Memory B cell (primary cell): ENCODE data around the gene CD200R1L.

ENCODE experiments used
- ATAC-seq: fragments of 150-1000 bp; cut with Tn5 transposase; 2 replicates; pipeline ENCODE4 v1.10.0; 2021; ENCODE audit warnings: low read depth, mild to moderate bottlenecking, moderate library complexity
- DNase-seq, 2 donors: peaks; one replicate each; pipeline ENCODE4 v3.0.0; 2022; ENCODE audit warnings: low spot score in 2 of 2
- H3K27ac Mint-ChIP-seq: one replicate; pipeline ENCODE4 v1.8.0; 2022; ENCODE audit warnings: mild to moderate bottlenecking, moderate library complexity, mixed read lengths
- H3K27me3 Mint-ChIP-seq: one replicate; pipeline ENCODE4 v1.8.0; 2022; ENCODE audit warnings: mixed read lengths
- H3K36me3 Mint-ChIP-seq: one replicate; pipeline ENCODE4 v1.8.0; 2022; ENCODE audit warnings: mild to moderate bottlenecking, mixed read lengths
- H3K4me1 Mint-ChIP-seq: one replicate; pipeline ENCODE4 v1.8.0; 2022; ENCODE audit warnings: mixed read lengths
- H3K4me3 Mint-ChIP-seq: one replicate; pipeline ENCODE4 v1.8.0; 2022; ENCODE audit warnings: mild to moderate bottlenecking, moderate library complexity, mixed read lengths
- H3K9me3 Mint-ChIP-seq: one replicate; pipeline ENCODE4 v1.8.0; 2022; ENCODE audit warnings: mixed read lengths

Gene CD200R1L

DNA sequence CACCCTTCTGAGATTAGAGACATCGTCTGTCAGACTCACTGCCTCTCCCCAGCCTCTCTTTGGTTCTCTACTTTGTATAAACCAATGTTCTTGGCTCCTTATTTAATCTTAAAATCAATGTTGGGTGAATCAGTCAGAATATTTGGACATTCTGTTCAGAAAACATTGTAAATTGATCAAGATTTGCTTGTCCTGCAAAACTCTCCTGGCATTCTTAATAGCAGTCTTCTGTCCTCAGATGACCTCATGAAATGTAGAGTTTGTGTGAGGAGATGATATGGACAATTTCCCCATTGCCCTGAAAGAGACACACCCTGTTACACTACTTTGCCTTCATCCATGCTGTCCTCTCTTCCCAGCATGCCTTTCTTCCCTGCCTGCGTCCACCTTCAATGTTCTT lies 33.6 kb downstream of the CD200R1L start:
- no peak for ATAC-seq
- no peak for DNase-seq
- H3K4me3 Mint-ChIP-seq = peak overlapping the region; percentile 33
- H3K36me3 Mint-ChIP-seq = no peaks in the 10 kb centered on the region
- peaks cover 20% of the 10 kb centered on the region for H3K4me1 Mint-ChIP-seq
- peak overlapping the region; percentile 81 for H3K27ac Mint-ChIP-seq
- no peaks in the 10 kb centered on the region for H3K27me3 Mint-ChIP-seq
- H3K9me3 Mint-ChIP-seq = peaks cover 4% of the 10 kb centered on the region

DNA sequence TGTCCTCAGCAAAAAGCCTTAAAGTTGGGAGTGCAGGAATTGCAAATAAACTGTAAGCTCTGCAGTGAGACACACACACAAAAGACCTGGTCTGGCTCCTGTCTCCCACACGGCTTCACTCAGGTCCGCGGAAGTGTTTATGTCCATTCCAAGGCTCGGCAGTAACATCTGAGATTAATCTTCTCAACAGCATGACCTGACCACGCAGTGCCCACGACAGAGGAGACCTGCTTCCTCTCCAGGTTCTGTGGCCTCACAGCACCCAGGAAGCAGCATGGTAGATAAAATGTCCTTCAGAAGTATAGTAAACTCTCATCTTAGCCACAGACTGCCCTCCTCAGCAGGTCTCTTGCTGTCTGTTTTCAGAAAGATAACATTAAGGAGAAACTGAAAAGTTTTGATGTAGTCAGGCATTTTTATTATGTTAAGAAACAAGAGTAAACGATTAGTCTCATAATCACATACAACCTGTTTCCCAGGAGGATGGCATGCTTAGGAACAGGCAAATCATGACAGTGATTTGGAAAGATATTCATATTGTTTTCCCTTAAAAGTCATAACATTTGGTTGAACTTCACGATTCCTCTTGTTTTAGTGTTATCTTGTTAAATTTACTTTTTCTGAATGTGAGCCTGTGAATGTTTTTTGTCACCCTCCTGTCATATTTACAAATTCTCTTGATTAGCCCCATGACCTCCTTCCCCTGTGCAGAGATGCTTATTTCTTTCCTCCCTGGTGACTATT lies 34.6 kb downstream of the CD200R1L start:
- H3K9me3 Mint-ChIP-seq = peaks cover 4% of the 10 kb centered on the region
- peak overlapping the region; percentile 2 for H3K27ac Mint-ChIP-seq
- no peaks in the 10 kb centered on the region for H3K27me3 Mint-ChIP-seq
- H3K4me1 Mint-ChIP-seq = peaks cover 17% of the 10 kb centered on the region
- no peaks in the 10 kb centered on the region for H3K36me3 Mint-ChIP-seq
- ATAC-seq = no peak
- no peak for DNase-seq
- H3K4me3 Mint-ChIP-seq = no peak overlapping the region

DNA sequence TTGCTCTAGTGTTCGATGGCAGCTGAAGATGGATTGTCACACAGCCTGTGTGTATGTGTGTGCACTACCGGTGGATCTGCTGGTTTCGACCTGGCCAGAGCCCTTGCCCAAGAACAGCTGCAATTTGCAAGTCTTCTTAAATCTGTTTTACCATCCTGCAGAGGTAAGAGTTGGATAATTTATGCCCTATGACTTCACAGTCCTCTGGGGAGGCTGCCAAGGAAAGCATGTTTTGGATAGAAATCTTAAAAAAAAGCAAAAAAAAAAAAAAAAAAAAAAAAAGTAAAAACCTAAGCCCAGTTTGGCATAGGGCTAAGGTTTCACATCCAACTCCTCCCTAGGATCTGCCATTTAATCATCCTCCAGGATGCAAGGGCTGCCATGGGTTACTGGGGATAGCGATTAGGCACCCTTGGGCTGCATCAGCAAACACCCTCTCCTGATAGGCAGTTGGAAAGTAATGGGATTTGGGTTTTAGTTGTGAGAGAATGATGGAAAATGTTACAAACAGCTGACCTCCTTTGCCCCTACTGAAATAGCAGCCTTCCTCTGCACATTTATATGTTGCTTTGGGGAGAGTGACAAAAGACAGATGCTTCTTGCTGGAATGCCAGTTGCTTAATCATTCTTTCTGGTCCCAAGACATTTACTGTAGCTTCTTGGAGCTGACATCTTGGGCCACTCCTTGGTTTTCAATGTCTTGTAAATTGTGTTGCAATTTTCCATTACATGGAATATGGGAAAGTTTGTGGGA lies 35.4 kb downstream of the CD200R1L start:
- DNase-seq (no peak), ATAC-seq (no peak)
- Mint-ChIP-seq H3K4me1 (peaks cover 17% of the 10 kb centered on the region), H3K36me3 (no peaks in the 10 kb centered on the region), H3K27me3 (no peaks in the 10 kb centered on the region), H3K4me3 (no peak overlapping the region), H3K9me3 (peaks cover 3% of the 10 kb centered on the region), H3K27ac (no peak overlapping the region)

DNA sequence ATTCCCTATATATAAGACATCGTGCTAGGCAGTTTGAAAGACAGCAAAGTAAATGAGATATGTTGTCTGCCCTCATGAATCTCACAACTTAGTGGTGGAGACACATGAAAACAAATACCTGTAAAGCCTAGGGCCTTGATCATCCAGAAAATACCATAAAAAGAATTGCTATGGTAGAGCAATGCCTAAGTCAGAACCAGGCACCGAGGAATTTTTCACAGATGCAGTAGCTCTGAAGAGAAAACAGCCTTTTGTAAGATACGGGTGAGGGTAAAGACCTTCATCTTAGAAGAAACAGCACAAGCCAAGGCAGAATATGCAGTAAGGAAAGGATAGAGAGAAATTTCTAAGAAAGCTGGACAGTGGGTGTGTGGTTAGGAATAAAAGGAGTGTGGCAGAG lies 36.1 kb downstream of the CD200R1L start:
- no peak overlapping the region for H3K4me3 Mint-ChIP-seq
- ATAC-seq = no peak
- H3K9me3 Mint-ChIP-seq = peaks cover 2% of the 10 kb centered on the region
- H3K36me3 Mint-ChIP-seq = no peaks in the 10 kb centered on the region
- H3K4me1 Mint-ChIP-seq = peaks cover 17% of the 10 kb centered on the region
- H3K27me3 Mint-ChIP-seq = no peaks in the 10 kb centered on the region
- no peak overlapping the region for H3K27ac Mint-ChIP-seq
- no peak for DNase-seq

DNA sequence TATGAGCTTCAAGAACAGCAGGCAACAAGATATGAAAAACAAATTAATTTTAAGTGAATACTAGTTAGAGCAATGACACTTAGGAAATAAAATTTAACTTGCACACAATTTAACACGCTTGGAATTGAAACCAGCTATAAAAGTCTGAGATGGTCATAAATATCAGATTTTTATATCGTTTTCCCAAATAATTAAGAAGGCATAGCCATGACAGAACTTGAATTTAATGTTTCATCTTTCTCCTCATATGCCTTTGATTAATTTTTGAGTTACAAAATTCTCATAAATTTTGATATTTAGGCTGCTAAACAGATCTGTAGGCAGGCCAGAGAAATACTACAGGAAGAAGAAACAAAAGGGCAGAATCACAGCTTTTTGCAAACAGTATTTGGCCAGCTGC lies 38.5 kb downstream of the CD200R1L start:
- H3K27me3 Mint-ChIP-seq = no peaks in the 10 kb centered on the region
- H3K27ac Mint-ChIP-seq = no peak overlapping the region
- H3K9me3 Mint-ChIP-seq = peaks cover 3% of the 10 kb centered on the region
- H3K4me3 Mint-ChIP-seq = no peak overlapping the region
- DNase-seq (no peak), ATAC-seq (no peak)
- H3K36me3 Mint-ChIP-seq = no peaks in the 10 kb centered on the region
- peaks cover 10% of the 10 kb centered on the region for H3K4me1 Mint-ChIP-seq

DNA sequence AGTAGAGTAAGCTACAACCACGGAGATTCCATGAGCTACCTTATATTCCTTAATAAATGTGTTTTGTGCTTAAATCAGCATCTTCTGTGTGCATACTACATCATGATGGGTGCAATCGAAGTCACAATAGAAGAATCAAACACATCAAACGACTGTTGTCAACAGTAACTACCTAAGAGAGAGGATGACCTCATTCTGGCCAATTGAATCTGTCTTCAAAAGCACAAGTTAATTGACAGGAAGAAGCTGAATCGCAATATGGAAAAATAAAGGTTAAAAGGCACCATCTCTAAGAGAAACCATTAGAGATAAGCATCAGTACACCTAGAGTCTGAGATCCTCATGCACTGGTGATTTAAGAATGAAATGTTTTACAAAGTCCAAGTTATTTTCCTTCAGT lies 39.0 kb downstream of the CD200R1L start:
- Mint-ChIP-seq H3K36me3 (no peaks in the 10 kb centered on the region), H3K4me3 (no peak overlapping the region), H3K27me3 (no peaks in the 10 kb centered on the region), H3K9me3 (peaks cover 3% of the 10 kb centered on the region), H3K27ac (no peak overlapping the region), H3K4me1 (peaks cover 8% of the 10 kb centered on the region)
- DNase-seq = no peak
- no peak for ATAC-seq

DNA sequence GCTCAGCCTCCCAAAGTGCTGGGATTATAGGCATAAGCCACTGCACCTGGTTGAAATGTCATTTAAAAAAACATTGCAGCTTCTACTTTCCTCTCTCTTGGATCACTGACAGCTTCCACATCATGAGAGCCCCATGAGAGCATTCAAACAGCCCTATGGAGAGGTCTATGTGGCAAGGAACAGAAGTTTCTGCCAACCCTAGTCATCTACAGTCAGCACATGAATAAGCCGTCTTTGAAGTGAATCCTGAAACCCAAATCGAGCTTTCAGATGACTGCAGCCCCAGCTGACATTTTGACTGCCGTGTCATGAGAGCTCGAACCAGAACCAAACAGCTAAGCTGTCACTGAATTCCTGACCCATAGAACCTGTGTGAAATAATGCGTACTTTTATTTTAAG lies 39.8 kb downstream of the CD200R1L start:
- no peak for DNase-seq
- Mint-ChIP-seq H3K36me3 (no peaks in the 10 kb centered on the region), H3K9me3 (peaks cover 3% of the 10 kb centered on the region), H3K4me3 (no peak overlapping the region), H3K4me1 (peaks cover 7% of the 10 kb centered on the region), H3K27ac (no peak overlapping the region), H3K27me3 (no peaks in the 10 kb centered on the region)
- ATAC-seq = no peak

DNA sequence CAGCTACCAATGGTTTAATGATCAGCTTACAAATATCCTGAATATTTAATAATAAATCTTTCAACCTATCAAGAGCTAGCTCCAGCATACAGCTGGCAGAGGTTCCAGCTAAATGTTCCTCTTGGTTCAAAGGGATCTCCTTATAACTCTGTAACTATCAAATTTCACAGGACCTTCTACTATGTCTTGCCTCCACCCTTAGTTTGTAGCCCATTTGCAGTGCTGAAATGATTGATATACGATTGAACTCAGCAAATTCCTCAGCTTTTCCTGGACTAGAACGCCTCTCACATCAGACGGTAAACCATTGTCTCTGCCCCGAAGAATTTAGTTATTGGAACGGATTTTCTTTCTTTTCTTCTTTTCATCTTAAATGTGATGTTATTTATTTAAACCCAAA lies 41.5 kb downstream of the CD200R1L start:
- no peaks in the 10 kb centered on the region for H3K27me3 Mint-ChIP-seq
- H3K27ac Mint-ChIP-seq = no peak overlapping the region
- ATAC-seq (no peak), DNase-seq (no peak)
- no peak overlapping the region for H3K4me3 Mint-ChIP-seq
- peaks cover 3% of the 10 kb centered on the region for H3K9me3 Mint-ChIP-seq
- H3K36me3 Mint-ChIP-seq = no peaks in the 10 kb centered on the region
- H3K4me1 Mint-ChIP-seq = peaks cover 7% of the 10 kb centered on the region

DNA sequence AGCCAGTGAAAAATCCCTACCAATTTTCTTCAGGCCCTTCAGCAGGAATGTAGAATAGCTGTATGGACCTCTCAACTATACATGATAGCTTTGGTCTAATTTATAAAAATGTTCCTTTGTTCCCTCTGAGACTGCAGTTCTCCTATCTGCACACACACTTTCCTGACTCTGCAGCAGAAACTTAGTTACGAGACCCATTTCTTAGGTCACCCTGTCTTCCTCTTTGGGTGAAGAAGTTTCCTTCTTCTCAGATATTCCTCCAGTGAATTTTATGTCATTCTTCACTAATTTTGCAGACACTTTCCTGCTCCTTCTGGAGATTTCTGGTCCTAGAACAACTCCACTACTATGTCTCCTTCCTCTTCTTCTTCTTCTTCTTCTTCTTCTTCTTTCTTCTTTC lies 42.6 kb downstream of the CD200R1L start:
- no peak overlapping the region for H3K4me3 Mint-ChIP-seq
- peaks cover 7% of the 10 kb centered on the region for H3K4me1 Mint-ChIP-seq
- no peak for DNase-seq

DNA sequence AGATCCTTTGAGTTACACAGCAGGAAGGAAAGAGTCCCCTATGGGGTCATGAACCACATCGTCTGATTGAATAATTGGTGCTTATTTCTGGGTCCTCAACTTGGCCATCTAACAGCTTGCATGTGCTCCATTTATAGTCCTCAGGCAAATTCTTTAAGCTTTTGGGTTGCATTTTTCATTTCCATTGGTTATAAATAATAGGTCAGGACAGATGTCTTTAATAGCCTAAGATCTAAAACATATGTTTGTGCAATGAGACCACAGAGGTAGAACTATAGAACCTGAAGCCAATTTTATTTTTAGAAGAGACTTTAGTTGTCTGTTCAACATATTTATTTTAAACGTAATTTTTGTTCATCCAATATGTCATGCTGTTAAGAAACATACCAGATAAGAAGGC lies 43.2 kb downstream of the CD200R1L start:
- DNase-seq (no peak), ATAC-seq (no peak)
- no peak overlapping the region for H3K27ac Mint-ChIP-seq
- H3K4me3 Mint-ChIP-seq = no peak overlapping the region
- H3K27me3 Mint-ChIP-seq = no peaks in the 10 kb centered on the region
- H3K36me3 Mint-ChIP-seq = no peaks in the 10 kb centered on the region
- H3K9me3 Mint-ChIP-seq = peaks cover 3% of the 10 kb centered on the region
- peaks cover 7% of the 10 kb centered on the region for H3K4me1 Mint-ChIP-seq

More for the DNA sequence above, 42.6 kb downstream of the CD200R1L start:
- H3K9me3 Mint-ChIP-seq = peaks cover 3% of the 10 kb centered on the region
- no peaks in the 10 kb centered on the region for H3K27me3 Mint-ChIP-seq
- no peak for ATAC-seq
- H3K36me3 Mint-ChIP-seq = no peaks in the 10 kb centered on the region
- no peak overlapping the region for H3K27ac Mint-ChIP-seq

DNA sequence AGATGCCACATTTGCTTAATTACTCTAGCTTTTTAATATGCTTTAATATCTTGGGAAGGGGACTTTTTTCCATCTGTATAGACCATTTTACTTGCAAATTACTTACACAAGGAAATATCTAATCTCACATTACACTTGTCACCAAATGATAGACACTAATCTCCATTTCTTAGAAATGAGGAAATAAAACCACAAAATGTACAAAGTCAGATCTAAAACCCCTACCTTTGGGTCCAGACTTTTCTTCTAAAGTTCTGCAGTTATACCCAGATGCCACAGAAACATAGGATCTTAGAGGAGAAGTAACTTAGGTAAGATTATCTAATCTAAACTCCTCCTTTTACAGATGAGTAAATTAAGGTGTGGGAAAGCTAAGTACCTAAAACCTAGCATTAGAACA lies 44.3 kb downstream of the CD200R1L start:
- H3K4me1 Mint-ChIP-seq = peaks cover 7% of the 10 kb centered on the region
- H3K27ac Mint-ChIP-seq = no peak overlapping the region
- DNase-seq (no peak), ATAC-seq (no peak)
- no peak overlapping the region for H3K4me3 Mint-ChIP-seq
- no peaks in the 10 kb centered on the region for H3K36me3 Mint-ChIP-seq
- no peaks in the 10 kb centered on the region for H3K27me3 Mint-ChIP-seq
- H3K9me3 Mint-ChIP-seq = peaks cover 3% of the 10 kb centered on the region

DNA sequence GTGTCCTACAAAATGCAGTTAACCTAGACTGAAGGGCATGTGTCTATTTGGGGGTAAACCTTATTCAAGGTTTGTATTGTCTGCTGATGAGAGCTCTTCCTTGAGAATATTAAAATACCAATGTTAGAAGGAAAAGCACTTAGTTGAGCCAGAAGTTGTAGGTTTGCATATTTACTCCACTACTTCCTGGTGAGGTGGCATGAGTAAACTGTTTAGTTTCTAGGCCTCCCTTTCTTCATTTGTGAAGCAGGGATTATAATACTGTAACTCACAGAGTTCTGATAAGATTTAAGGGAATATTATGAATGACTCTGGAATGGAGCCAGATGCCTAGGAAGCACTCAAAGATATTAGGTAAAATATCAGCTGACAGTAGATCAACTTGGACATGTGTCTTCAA lies 46.7 kb downstream of the CD200R1L start:
- Mint-ChIP-seq H3K9me3 (peaks cover 3% of the 10 kb centered on the region), H3K4me1 (peaks cover 7% of the 10 kb centered on the region), H3K36me3 (no peaks in the 10 kb centered on the region), H3K27ac (no peak overlapping the region), H3K27me3 (no peaks in the 10 kb centered on the region), H3K4me3 (no peak overlapping the region)
- ATAC-seq (no peak), DNase-seq (no peak)

DNA sequence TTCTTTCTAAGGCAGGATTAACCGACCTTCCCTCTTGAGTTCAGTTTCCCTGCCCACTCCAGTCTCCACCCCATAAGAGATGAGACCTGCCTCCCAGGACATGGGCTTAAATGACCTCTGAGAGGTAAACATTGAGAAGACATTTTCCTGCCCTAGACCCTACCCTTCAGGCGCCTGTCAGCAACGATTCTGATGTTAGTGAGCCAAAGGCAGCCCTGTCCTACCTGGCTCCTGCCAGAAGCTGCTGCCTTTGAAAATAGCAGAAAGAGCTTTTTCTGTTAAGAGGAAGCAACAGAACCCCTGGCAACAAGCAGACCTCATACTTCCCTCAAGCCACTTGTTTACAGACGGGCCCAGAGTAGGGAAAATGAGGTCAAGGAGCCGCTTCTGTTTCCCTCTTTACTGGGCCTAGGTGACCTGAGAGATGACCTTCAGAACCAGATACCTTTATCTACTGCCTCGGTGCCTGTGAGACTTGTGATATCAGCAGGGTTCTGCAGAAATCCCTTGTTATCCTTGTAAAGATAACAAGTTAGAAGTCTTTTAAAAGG lies 52.0 kb downstream of the CD200R1L start:
- Mint-ChIP-seq H3K36me3 (no peaks in the 10 kb centered on the region), H3K27me3 (no peaks in the 10 kb centered on the region), H3K4me1 (peaks cover 14% of the 10 kb centered on the region), H3K4me3 (peak overlapping the region; percentile 14), H3K9me3 (peaks cover 2% of the 10 kb centered on the region), H3K27ac (peak overlapping the region; percentile 28)
- peak; percentile 76 for ATAC-seq
- DNase-seq = no peak

DNA sequence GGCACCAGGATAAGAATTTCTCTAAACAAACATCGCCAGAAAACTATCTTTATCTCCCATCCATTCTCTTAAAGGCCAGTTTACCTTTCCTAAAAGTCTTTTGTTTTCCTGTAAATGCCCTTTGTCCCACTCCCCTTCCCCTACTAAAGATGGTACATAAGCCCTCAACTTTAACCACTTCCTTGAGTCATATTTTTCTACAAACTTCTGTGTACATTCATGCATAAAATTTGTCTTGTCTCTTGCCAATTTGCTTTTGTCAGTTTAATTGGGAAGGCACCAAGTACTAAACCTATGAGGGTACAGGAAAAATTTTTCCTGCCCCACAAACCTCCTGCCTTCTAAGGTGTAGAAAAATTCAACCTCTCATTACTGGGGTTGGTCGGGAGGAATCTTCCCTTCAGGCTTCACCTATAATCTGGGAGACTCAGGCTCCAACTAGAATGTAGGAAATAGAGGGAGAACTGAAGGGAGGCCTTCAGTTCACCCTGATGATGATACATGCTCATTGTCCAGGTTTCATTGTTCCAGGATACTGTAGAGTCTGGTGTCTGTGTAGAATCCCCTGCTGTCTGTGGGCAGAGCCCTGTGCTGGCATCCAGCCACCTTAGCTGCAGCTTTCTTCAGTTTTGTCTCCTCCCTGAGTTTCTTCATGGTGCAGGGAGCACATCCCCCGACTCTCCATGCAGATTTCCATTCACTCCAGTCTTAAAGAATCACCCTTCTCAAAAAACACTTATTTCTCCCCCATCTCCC lies 53.2 kb downstream of the CD200R1L start:
- DNase-seq (no peak), ATAC-seq (no peak)
- Mint-ChIP-seq H3K27me3 (no peaks in the 10 kb centered on the region), H3K36me3 (no peaks in the 10 kb centered on the region), H3K27ac (peak overlapping the region; percentile 28), H3K4me3 (peak overlapping the region; percentile 37), H3K9me3 (peaks cover 2% of the 10 kb centered on the region), H3K4me1 (peaks cover 14% of the 10 kb centered on the region)
